GM23338 (cell line): ENCODE data around the gene FAM78A. TPM values are rescaled to one million over a fixed set of nuclear protein-coding genes. Genes with fewer than 3 reads are reported as not detected.

Experiments
- ATAC-seq: fragments of 200-7000 bp; cut with Tn5 transposase; 3 replicates; pipeline ENCODE4 v1.9.1; 2020
- DNase-seq: peaks from one replicate; pipeline ENCODE4 v3.0.0-alpha.2; 2015; ENCODE audit warnings: low spot score
- H2AFZ ChIP-seq: fragments of 200-600 bp; sonication (generic); 2 replicates; pipeline ENCODE4 v1.8.0; 2016; ENCODE audit warnings: antibody characterized with exemption, mild to moderate bottlenecking, moderate library complexity
- H3F3A ChIP-seq: fragments of 200-600 bp; sonication (generic); replicated peaks from 2 replicates; pipeline ENCODE4 v1.8.0; 2017; ENCODE audit warnings: antibody characterized with exemption, mixed run types, low read depth
- H3K27ac ChIP-seq: fragments of 200-600 bp; sonication (generic); 2 replicates; pipeline ENCODE4 v1.6.1; 2016; ENCODE audit warnings: low read depth
- H3K27me3 ChIP-seq: fragments of 200-600 bp; sonication (generic); 2 replicates; pipeline ENCODE4 v1.8.0; 2016; ENCODE audit warnings: mild to moderate bottlenecking, mixed run types, moderate library complexity; ENCODE audit not compliant: insufficient read depth
- H3K36me3 ChIP-seq: fragments of 200-600 bp; sonication (generic); 2 replicates; pipeline ENCODE4 v1.8.0; 2016; ENCODE audit warnings: mild to moderate bottlenecking; ENCODE audit not compliant: insufficient read depth
- H3K4me1 ChIP-seq: fragments of 200-600 bp; sonication (generic); 2 replicates; pipeline ENCODE4 v1.8.0; 2016; ENCODE audit warnings: mild to moderate bottlenecking, moderate library complexity; ENCODE audit not compliant: insufficient read depth
- H3K4me2 ChIP-seq: fragments of 200-600 bp; sonication (generic); 2 replicates; pipeline ENCODE4 v1.7.1; 2017; ENCODE audit warnings: mixed run types
- H3K4me3 ChIP-seq: fragments of 200-600 bp; sonication (generic); 2 replicates; pipeline ENCODE4 v1.6.1; 2016; ENCODE audit warnings: mixed run types
- H3K79me2 ChIP-seq: fragments of 200-600 bp; sonication (generic); replicated peaks from 2 replicates; pipeline ENCODE4 v1.8.0; 2017; ENCODE audit warnings: mild to moderate bottlenecking; ENCODE audit not compliant: insufficient read depth
- H3K9me2 ChIP-seq: fragments of 200-600 bp; sonication (generic); 2 replicates; pipeline ENCODE4 v1.8.0; 2017; ENCODE audit not compliant: insufficient read depth
- H4K20me1 ChIP-seq: fragments of 200-600 bp; sonication (generic); replicated peaks from 2 replicates; pipeline ENCODE4 v1.8.0; 2017; ENCODE audit warnings: mild to moderate bottlenecking; ENCODE audit not compliant: insufficient read depth
- H3K27ac Mint-ChIP-seq: 2 replicates; pipeline ENCODE4 v1.8.0; 2020; ENCODE audit warnings: inconsistent platforms, mild to moderate bottlenecking, moderate library complexity, mixed read lengths
- H3K27me3 Mint-ChIP-seq: 3 replicates; pipeline ENCODE4 v1.8.0; 2022; ENCODE audit warnings: low read depth, mild to moderate bottlenecking, moderate library complexity, mixed read lengths, inconsistent platforms; ENCODE audit not compliant: insufficient read depth, poor library complexity
- H3K36me3 Mint-ChIP-seq: 3 replicates; pipeline ENCODE4 v1.8.0; 2021; ENCODE audit warnings: low read depth, mild to moderate bottlenecking, inconsistent platforms, moderate library complexity, mixed read lengths
- H3K4me1 Mint-ChIP-seq: 3 replicates; pipeline ENCODE4 v1.8.0; 2020; ENCODE audit warnings: mild to moderate bottlenecking, inconsistent platforms, mixed read lengths
- H3K4me3 Mint-ChIP-seq: 3 replicates; pipeline ENCODE4 v1.8.0; 2021; ENCODE audit warnings: moderate library complexity, mild to moderate bottlenecking, inconsistent platforms, mixed read lengths
- H3K9me3 Mint-ChIP-seq: 3 replicates; pipeline ENCODE4 v1.8.0; 2020; ENCODE audit warnings: moderate library complexity, mild to moderate bottlenecking, inconsistent platforms, mixed read lengths
- CREB1 ChIP-seq: fragments of 250-450 bp; sonication (Bioruptor Pico); IDR thresholded peaks from 2 replicates; pipeline ENCODE4 v1.5.0; 2020; ENCODE audit warnings: low read depth, mild to moderate bottlenecking, moderate library complexity
- CTCF ChIP-seq, 2 experiments: fragments of 200-600 bp in 1 of 2; sonication (generic) in 1 of 2; conservative IDR thresholded peaks; 2 replicates each; pipeline versions ENCODE4 v1.5.1 to v1.6.1; 2016 to 2017; ENCODE audit warnings: antibody characterized with exemption in 2 of 2, low read depth in 2 of 2, mild to moderate bottlenecking in 2 of 2, moderate library complexity in 1 of 2
- EZH2 ChIP-seq: fragments of 200-600 bp; sonication (generic); IDR thresholded peaks from one replicate; pipeline ENCODE4 v1.8.0; 2017; ENCODE audit warnings: antibody characterized with exemption, mild to moderate bottlenecking, low read depth; ENCODE audit not compliant: unreplicated experiment
- EZH2phosphoT487 ChIP-seq: fragments of 200-600 bp; sonication (generic); IDR thresholded peaks from one replicate; pipeline ENCODE4 v1.8.1; 2018; ENCODE audit warnings: antibody characterized with exemption; ENCODE audit not compliant: unreplicated experiment
- NANOG ChIP-seq: IDR thresholded peaks from 2 replicates; pipeline ENCODE4 v1.6.1; 2016; ENCODE audit warnings: antibody characterized with exemption, borderline replicate concordance
- POLR2AphosphoS5 ChIP-seq: IDR thresholded peaks from 2 replicates; pipeline ENCODE4 v1.6.1; 2016; ENCODE audit warnings: antibody characterized with exemption, low read depth
- STAT1 ChIP-seq: IDR thresholded peaks from one replicate; pipeline ENCODE4 v1.6.1; 2016; ENCODE audit warnings: antibody characterized with exemption; ENCODE audit not compliant: unreplicated experiment
- ZNF114 ChIP-seq: fragments of 250-450 bp; sonication (Bioruptor Pico); IDR thresholded peaks from 2 replicates; pipeline ENCODE4 v1.5.0; 2020; ENCODE audit warnings: mild to moderate bottlenecking, moderate library complexity
- ZNF331 ChIP-seq: fragments of 250-450 bp; sonication (Bioruptor Pico); IDR thresholded peaks from 2 replicates; pipeline ENCODE4 v1.5.0; 2020; ENCODE audit warnings: low read depth, mild to moderate bottlenecking, moderate library complexity
- polyA plus RNA-seq: library from polyadenylated mRNA; unstranded; fragments of >200 nt; fragmentation: Nextera tagmentation; extraction: Ambion mirVana; gene quantifications from 2 replicates; pipeline ENCODE4 v1.2.1, GENCODE V29; 2016
- total RNA-seq: library from RNA; depleted of rRNA; stranded (reverse); fragments of >200 nt; shearing (Covaris generic); gene quantifications from 2 replicates; pipeline ENCODE4 v1.2.3, GENCODE V29; 2014
- TF ChIP-seq, protein P1 (sequence below): fragments of 250-450 bp; sonication (Bioruptor Pico); IDR thresholded peaks from 2 replicates; pipeline ENCODE4 v1.5.0; 2020; ENCODE audit warnings: mild to moderate bottlenecking, moderate library complexity
- TF ChIP-seq, protein P2 (sequence below): IDR thresholded peaks from 2 replicates; pipeline ENCODE4 v1.6.1; 2016; ENCODE audit warnings: antibody characterized with exemption

FAM78A gene
- total and polyA plus RNA-seq, 2 experiments from 2014 or later: 0.57 to 2.1 TPM

- TF ChIP-seq, protein P1, sequence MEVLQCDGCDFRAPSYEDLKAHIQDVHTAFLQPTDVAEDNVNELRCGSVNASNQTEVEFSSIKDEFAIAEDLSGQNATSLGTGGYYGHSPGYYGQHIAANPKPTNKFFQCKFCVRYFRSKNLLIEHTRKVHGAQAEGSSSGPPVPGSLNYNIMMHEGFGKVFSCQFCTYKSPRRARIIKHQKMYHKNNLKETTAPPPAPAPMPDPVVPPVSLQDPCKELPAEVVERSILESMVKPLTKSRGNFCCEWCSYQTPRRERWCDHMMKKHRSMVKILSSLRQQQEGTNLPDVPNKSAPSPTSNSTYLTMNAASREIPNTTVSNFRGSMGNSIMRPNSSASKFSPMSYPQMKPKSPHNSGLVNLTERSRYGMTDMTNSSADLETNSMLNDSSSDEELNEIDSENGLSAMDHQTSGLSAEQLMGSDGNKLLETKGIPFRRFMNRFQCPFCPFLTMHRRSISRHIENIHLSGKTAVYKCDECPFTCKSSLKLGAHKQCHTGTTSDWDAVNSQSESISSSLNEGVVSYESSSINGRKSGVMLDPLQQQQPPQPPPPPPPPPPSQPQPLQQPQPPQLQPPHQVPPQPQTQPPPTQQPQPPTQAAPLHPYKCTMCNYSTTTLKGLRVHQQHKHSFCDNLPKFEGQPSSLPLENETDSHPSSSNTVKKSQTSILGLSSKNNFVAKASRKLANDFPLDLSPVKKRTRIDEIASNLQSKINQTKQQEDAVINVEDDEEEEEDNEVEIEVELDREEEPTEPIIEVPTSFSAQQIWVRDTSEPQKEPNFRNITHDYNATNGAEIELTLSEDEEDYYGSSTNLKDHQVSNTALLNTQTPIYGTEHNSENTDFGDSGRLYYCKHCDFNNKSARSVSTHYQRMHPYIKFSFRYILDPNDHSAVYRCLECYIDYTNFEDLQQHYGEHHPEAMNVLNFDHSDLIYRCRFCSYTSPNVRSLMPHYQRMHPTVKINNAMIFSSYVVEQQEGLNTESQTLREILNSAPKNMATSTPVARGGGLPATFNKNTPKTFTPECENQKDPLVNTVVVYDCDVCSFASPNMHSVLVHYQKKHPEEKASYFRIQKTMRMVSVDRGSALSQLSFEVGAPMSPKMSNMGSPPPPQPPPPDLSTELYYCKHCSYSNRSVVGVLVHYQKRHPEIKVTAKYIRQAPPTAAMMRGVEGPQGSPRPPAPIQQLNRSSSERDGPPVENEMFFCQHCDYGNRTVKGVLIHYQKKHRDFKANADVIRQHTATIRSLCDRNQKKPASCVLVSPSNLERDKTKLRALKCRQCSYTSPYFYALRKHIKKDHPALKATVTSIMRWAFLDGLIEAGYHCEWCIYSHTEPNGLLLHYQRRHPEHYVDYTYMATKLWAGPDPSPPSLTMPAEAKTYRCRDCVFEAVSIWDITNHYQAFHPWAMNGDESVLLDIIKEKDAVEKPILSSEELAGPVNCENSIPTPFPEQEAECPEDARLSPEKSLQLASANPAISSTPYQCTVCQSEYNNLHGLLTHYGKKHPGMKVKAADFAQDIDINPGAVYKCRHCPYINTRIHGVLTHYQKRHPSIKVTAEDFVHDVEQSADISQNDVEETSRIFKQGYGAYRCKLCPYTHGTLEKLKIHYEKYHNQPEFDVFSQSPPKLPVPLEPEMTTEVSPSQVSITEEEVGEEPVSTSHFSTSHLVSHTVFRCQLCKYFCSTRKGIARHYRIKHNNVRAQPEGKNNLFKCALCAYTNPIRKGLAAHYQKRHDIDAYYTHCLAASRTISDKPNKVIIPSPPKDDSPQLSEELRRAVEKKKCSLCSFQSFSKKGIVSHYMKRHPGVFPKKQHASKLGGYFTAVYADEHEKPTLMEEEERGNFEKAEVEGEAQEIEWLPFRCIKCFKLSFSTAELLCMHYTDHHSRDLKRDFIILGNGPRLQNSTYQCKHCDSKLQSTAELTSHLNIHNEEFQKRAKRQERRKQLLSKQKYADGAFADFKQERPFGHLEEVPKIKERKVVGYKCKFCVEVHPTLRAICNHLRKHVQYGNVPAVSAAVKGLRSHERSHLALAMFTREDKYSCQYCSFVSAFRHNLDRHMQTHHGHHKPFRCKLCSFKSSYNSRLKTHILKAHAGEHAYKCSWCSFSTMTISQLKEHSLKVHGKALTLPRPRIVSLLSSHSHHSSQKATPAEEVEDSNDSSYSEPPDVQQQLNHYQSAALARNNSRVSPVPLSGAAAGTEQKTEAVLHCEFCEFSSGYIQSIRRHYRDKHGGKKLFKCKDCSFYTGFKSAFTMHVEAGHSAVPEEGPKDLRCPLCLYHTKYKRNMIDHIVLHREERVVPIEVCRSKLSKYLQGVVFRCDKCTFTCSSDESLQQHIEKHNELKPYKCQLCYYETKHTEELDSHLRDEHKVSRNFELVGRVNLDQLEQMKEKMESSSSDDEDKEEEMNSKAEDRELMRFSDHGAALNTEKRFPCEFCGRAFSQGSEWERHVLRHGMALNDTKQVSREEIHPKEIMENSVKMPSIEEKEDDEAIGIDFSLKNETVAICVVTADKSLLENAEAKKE (CRISPR knock-in tag): no peak
- no peak for TF ChIP-seq ZNF331 (CRISPR knock-in tag)
- no peak for TF ChIP-seq CTCF (conservative IDR thresholded peaks at IDR 0.05; ENCODE audit: low read depth in 2 of 2)
Measured at GRCh38 chr9:131236761-131237160, 39.5 kb downstream of the FAM78A start (continued).

- Histone ChIP-seq H3K79me2 (no peaks in the 10 kb centered on the region), H3K4me1 (peaks cover 19% of the 10 kb centered on the region), H3K9me2 (no peaks in the 10 kb centered on the region), H4K20me1 (no peaks in the 10 kb centered on the region; the same call in 1 of the 2 replicates), H3K4me2 (no peak overlapping the region), H3K4me3 (no peak overlapping the region), H3K27ac (no peak overlapping the region), H3F3A (no peaks in the 10 kb centered on the region; the same call in 1 of the 2 replicates), H2AFZ (no peak overlapping the region), H3K27me3 (no peaks in the 10 kb centered on the region), H3K36me3 (peaks cover 11% of the 10 kb centered on the region)
- peaks cover 8% of the 10 kb centered on the region for H3K27me3 Mint-ChIP-seq
- DNase-seq (no peak), ATAC-seq (no peak)
- peaks cover 30% of the 10 kb centered on the region for H3K36me3 Mint-ChIP-seq
- no peak overlapping the region for H3K27ac Mint-ChIP-seq
- peaks cover 26% of the 10 kb centered on the region for H3K4me1 Mint-ChIP-seq
- no peak overlapping the region for H3K4me3 Mint-ChIP-seq
- H3K9me3 Mint-ChIP-seq: no peaks in the 10 kb centered on the region
- TF ChIP-seq EZH2phosphoT487 (no peak), POLR2AphosphoS5 (no peak), EZH2 (no peak), CREB1 (CRISPR knock-in tag) (no peak), NANOG (no peak), ZNF114 (CRISPR knock-in tag) (no peak), STAT1 (no peak)
- TF ChIP-seq, protein P2, sequence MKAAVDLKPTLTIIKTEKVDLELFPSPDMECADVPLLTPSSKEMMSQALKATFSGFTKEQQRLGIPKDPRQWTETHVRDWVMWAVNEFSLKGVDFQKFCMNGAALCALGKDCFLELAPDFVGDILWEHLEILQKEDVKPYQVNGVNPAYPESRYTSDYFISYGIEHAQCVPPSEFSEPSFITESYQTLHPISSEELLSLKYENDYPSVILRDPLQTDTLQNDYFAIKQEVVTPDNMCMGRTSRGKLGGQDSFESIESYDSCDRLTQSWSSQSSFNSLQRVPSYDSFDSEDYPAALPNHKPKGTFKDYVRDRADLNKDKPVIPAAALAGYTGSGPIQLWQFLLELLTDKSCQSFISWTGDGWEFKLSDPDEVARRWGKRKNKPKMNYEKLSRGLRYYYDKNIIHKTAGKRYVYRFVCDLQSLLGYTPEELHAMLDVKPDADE: no peak
Measured at GRCh38 chr9:131236161-131236560, 40.1 kb downstream of the FAM78A start.
